HG03354 (cell line): ENCODE measurements around the gene ARHGEF4.

ENCODE experiments used
- ATAC-seq: cut with Tn5 transposase; IDR thresholded peaks from one replicate; pipeline ENCODE4 v1.9.1; 2021; ENCODE audit warnings: mild to moderate bottlenecking; ENCODE audit not compliant: unreplicated experiment, poor library complexity, severe bottlenecking

The ARHGEF4 gene

GRCh38 chr2:130836501-130837174, at the start of gene ARHGEF4:
TSS of gene ARHGEF4 (plus strand) at chr2:130836914. CDS start at chr2:130836954, 40 bp downstream.
- ATAC-seq = no peak

GRCh38 chr2:130787841-130788240, 48.9 kb upstream of the ARHGEF4 start:
- ATAC-seq = no peak

- ATAC-seq = no peak
These were observed 46.4 kb upstream of the ARHGEF4 start for GRCh38 chr2:130790312-130790711.

- ATAC-seq = no peak
These were observed 45.7 kb upstream of the ARHGEF4 start for GRCh38 chr2:130790804-130791616.

- no peak for ATAC-seq
These were observed 45.1 kb upstream of the ARHGEF4 start for GRCh38 chr2:130791617-130791939.

- no peak for ATAC-seq
These were observed 41.3 kb upstream of the ARHGEF4 start for GRCh38 chr2:130795431-130795830.

GRCh38 chr2:130796290-130796689, 40.4 kb upstream of the ARHGEF4 start:
- ATAC-seq = no peak

GRCh38 chr2:130797493-130798435, 39.0 kb upstream of the ARHGEF4 start:
- peak; percentile 93 for ATAC-seq

- ATAC-seq = no peak
These were observed 38.1 kb upstream of the ARHGEF4 start for GRCh38 chr2:130798472-130799218.

- ATAC-seq = no peak
These were observed 37.4 kb upstream of the ARHGEF4 start for GRCh38 chr2:130799295-130799694.

- ATAC-seq = no peak
These were observed 31.1 kb upstream of the ARHGEF4 start for GRCh38 chr2:130805613-130806012.

GRCh38 chr2:130806370-130806769, 30.3 kb upstream of the ARHGEF4 start:
- no peak for ATAC-seq

- ATAC-seq = no peak
These were observed 28.9 kb upstream of the ARHGEF4 start for GRCh38 chr2:130807659-130808385.

GRCh38 chr2:130808482-130809268, 28.0 kb upstream of the ARHGEF4 start:
- no peak for ATAC-seq

- no peak for ATAC-seq
These were observed 26.2 kb upstream of the ARHGEF4 start for GRCh38 chr2:130810490-130810889.

- no peak for ATAC-seq
These were observed 23.0 kb upstream of the ARHGEF4 start for GRCh38 chr2:130813722-130814121.

- no peak for ATAC-seq
These were observed 21.6 kb upstream of the ARHGEF4 start for GRCh38 chr2:130814931-130815680.

- ATAC-seq = no peak
These were observed 17.9 kb upstream of the ARHGEF4 start for GRCh38 chr2:130818809-130819208.
